Transverse colon (tissue), 4 donors: ENCODE results near the gene ADK. TPM values are rescaled to one million over a fixed set of nuclear protein-coding genes. Genes with fewer than 3 reads are reported as not detected.
"Not testable (repeated sequence)": the region's sequence is repeated elsewhere in the genome, so short reads cannot be mapped to it uniquely, and the experiment has no call there.

Source experiments
- DNase-seq: peaks from one replicate; pipeline ENCODE4 v3.0.0-alpha.2; 2019
- H3K27ac ChIP-seq, 4 donors: fragments of 200-600 bp; sonication (generic); 2 replicates each; pipeline ENCODE4 v1.5.1; 2016 to 2018; ENCODE audit warnings: inconsistent platforms in 4 of 4
- H3K27me3 ChIP-seq: fragments of 200-600 bp; sonication (generic); 2 replicates; pipeline ENCODE4 v1.5.1; 2017; ENCODE audit warnings: inconsistent platforms
- H3K36me3 ChIP-seq, 4 donors: fragments of 200-600 bp; sonication (generic); 2 replicates each; pipeline ENCODE4 v1.5.1; 2017 to 2019; ENCODE audit warnings: inconsistent platforms in 4 of 4
- H3K4me1 ChIP-seq, 4 donors: fragments of 200-600 bp; sonication (generic); 2 replicates each; pipeline ENCODE4 v1.5.1; 2017 to 2020; ENCODE audit warnings: inconsistent platforms in 4 of 4
- H3K4me3 ChIP-seq, 4 donors: fragments of 200-600 bp; sonication (generic); 1 replicate in 1 of 4; 2 replicates in 3 of 4; pipeline versions ENCODE4 v1.5.1 to v1.6.1; 2017 to 2019; ENCODE audit warnings: inconsistent platforms in 4 of 4
- H3K9me3 ChIP-seq, 2 donors: fragments of 200-600 bp; sonication (generic); 2 replicates each; pipeline ENCODE4 v1.5.1; 2017 to 2019; ENCODE audit warnings: inconsistent platforms in 2 of 2
- CTCF ChIP-seq, 5 experiments: fragments of 200-600 bp in 3 of 5; fragments of 450-650 bp in 2 of 5; sonication (generic) in 3 of 5; IDR thresholded peaks; 1 replicate in 2 of 5; 2 replicates in 3 of 5; pipeline ENCODE4 v1.5.1; 2016 to 2017; ENCODE audit warnings: antibody characterized with exemption in 5 of 5, inconsistent platforms in 3 of 5, mild to moderate bottlenecking in 2 of 5, moderate library complexity in 1 of 5
- EP300 ChIP-seq: sonication (generic); formaldehyde crosslinking; IDR thresholded peaks from one replicate; pipeline ENCODE4 v1.6.1; 2017; ENCODE audit warnings: antibody characterized with exemption, low read depth
- POLR2A ChIP-seq: fragments of 450-650 bp; IDR thresholded peaks from one replicate; pipeline ENCODE4 v1.6.1; 2016; ENCODE audit warnings: antibody characterized with exemption, mild to moderate bottlenecking, moderate library complexity
- POLR2AphosphoS5 ChIP-seq, 3 donors: sonication (generic); formaldehyde crosslinking; IDR thresholded peaks; one replicate each; pipeline ENCODE4 v1.6.1; 2016; ENCODE audit warnings: antibody characterized with exemption in 3 of 3
- WGBS, 2 donors: methylation state at CpG; one replicate each; pipeline ENCODE4 v1.1.5; 2018; ENCODE audit warnings: low coverage in 1 of 2; 5-methylcytosine and 5-hydroxymethylcytosine counted together
- in situ Hi-C, 4 donors: fragments of 200-750 bp; cut with MboI; loops; one replicate each; pipeline versions ENCODE4 v1.15.0 to v1.15.1; 2017; ENCODE audit warnings: low sequenced_read_pairs in 3 of 4, low pct_ligation_motif_present in 1 of 4, low pct_unique_long_range_greater_than_20kb in 1 of 4
- intact Hi-C: fragments of 100-400 bp; cut with DNase I; formaldehyde crosslinking; loops from one replicate; pipeline ENCODE4 v1.15.1; 2023; ENCODE audit warnings: low total_unique reads
- total RNA-seq, 4 donors: library from RNA; depleted of rRNA; stranded (reverse); fragments of >200 nt; gene quantifications; one replicate each; pipeline ENCODE4 v1.1.0, GENCODE V29; 2016

The ADK gene
- total RNA-seq, 4 donors from 2014 or later, result 6.8 to 25.2 (median 14.8) TPM

GRCh38 chr10:74523199-74523598 lies 372.2 kb downstream of the ADK start:
- no peaks in the 10 kb centered on the region for H3K9me3 ChIP-seq
- in situ Hi-C loops, result no loop called here
- H3K36me3 ChIP-seq, result no peaks in the 10 kb centered on the region
- intact Hi-C loops, result no loop called here
- no peaks in the 10 kb centered on the region for H3K4me1 ChIP-seq
- H3K4me3 ChIP-seq, result no peak overlapping the region
- WGBS, 2 donors, result 85 to 93% methylated on average over 2 of the region's 2 CpGs
- H3K27ac ChIP-seq, result no peak overlapping the region
- DNase-seq, result no peak
- H3K27me3 ChIP-seq, result no peaks in the 10 kb centered on the region
- TF ChIP-seq POLR2AphosphoS5 (IDR thresholded peaks at IDR 0.05) (no peak), EP300 (no peak), POLR2A (no peak), CTCF (IDR thresholded peaks at IDR 0.05) (no peak)

- no peaks in the 10 kb centered on the region for H3K4me1 ChIP-seq
- no peak overlapping the region for H3K27ac ChIP-seq
- H3K9me3 ChIP-seq, result no peaks in the 10 kb centered on the region
- no peak for DNase-seq
- H3K36me3 ChIP-seq, result no peaks in the 10 kb centered on the region
- TF ChIP-seq POLR2A (no peak), EP300 (no peak), POLR2AphosphoS5 (IDR thresholded peaks at IDR 0.05) (no peak), CTCF (IDR thresholded peaks at IDR 0.05) (no peak)
- no peak overlapping the region for H3K4me3 ChIP-seq
- intact Hi-C loops (no loop called here), in situ Hi-C loops (no loop called here)
- H3K27me3 ChIP-seq, result no peaks in the 10 kb centered on the region
- 86 to 92% methylated on average over 1 to 3 of the region's 3 CpGs for WGBS, 2 donors
Observed at GRCh38 chr10:74525885-74526284, 374.9 kb downstream of the ADK start.

- DNase-seq, intact Hi-C loops, H3K27me3 ChIP-seq, H3K27ac ChIP-seq, H3K4me1 ChIP-seq, H3K36me3 ChIP-seq, H3K4me3 ChIP-seq, in situ Hi-C loops, H3K9me3 ChIP-seq: not testable (repeated sequence)
- whole genome bisulfite sequencing, 2 donors, result 95 to 100% methylated on average over 5 of the region's 5 CpGs
Observed at GRCh38 chr10:74527611-74528010, 376.6 kb downstream of the ADK start.

- H3K4me3 ChIP-seq, result no peak overlapping the region
- H3K27ac ChIP-seq, result no peak overlapping the region
- 89 to 100% methylated on average over 1 of the region's 1 CpG for WGBS, 2 donors
- intact Hi-C loops (no loop called here), in situ Hi-C loops (no loop called here)
- no peak for DNase-seq
- no peak for TF ChIP-seq EP300
- TF ChIP-seq CTCF (IDR thresholded peaks at IDR 0.05), result no peak
- TF ChIP-seq POLR2AphosphoS5 (IDR thresholded peaks at IDR 0.05), result no peak
- no peak for TF ChIP-seq POLR2A
- H3K27me3 ChIP-seq, result no peaks in the 10 kb centered on the region
- H3K36me3 ChIP-seq, result no peaks in the 10 kb centered on the region
- no peaks in the 10 kb centered on the region for H3K9me3 ChIP-seq
- no peaks in the 10 kb centered on the region for H3K4me1 ChIP-seq
Observed at GRCh38 chr10:74529205-74529604, 378.2 kb downstream of the ADK start.

GRCh38 chr10:74530981-74531380 lies 380.0 kb downstream of the ADK start:
- WGBS, 2 donors, result 95 to 100% methylated on average over 1 to 3 of the region's 3 CpGs
- Histone ChIP-seq H3K27me3 (no peaks in the 10 kb centered on the region), H3K4me3 (no peak overlapping the region), H3K36me3 (no peaks in the 10 kb centered on the region), H3K4me1 (no peaks in the 10 kb centered on the region), H3K9me3 (no peaks in the 10 kb centered on the region), H3K27ac (no peak overlapping the region)
- TF ChIP-seq CTCF (IDR thresholded peaks at IDR 0.05) (no peak), EP300 (no peak), POLR2A (no peak), POLR2AphosphoS5 (IDR thresholded peaks at IDR 0.05) (no peak)
- in situ Hi-C loops (no loop called here), intact Hi-C loops (no loop called here)
- DNase-seq, result no peak
